CD4-positive, alpha-beta T cell (primary cell): ENCODE data around the gene KANK2. TPM values are rescaled to one million over a fixed set of nuclear protein-coding genes. Genes with fewer than 3 reads are reported as not detected.

Source experiments
- ATAC-seq: fragments of 200-7000 bp; cut with Tn5 transposase; one replicate; pipeline ENCODE4 v1.10.0; 2022; ENCODE audit warnings: mild to moderate bottlenecking; ENCODE audit not compliant: poor library complexity
- CTCF ChIA-PET: fragments of 350-600 bp; sonication (Branson Sonifier 250); formaldehyde crosslinking; loops from one replicate; lab custom pipeline; 2021; ENCODE audit warnings: antibody characterized with exemption, inconsistent platforms; lab: Charles Lee
- POLR2A ChIA-PET: fragments of 350-600 bp; sonication (Branson Sonifier 250); formaldehyde crosslinking; loops from one replicate; lab custom pipeline; 2021; ENCODE audit warnings: antibody characterized with exemption, inconsistent platforms; lab: Charles Lee
- DNase-seq, 14 experiments: peaks; one replicate each; pipeline ENCODE4 v3.0.0-alpha.2; 2013 to 2020; ENCODE audit warnings: mixed read lengths in 2 of 14
- H3K27ac ChIP-seq, 2 donors: one replicate each; pipeline versions ENCODE4 v1.5.1 to v1.7.0; 2013; ENCODE audit warnings: low read length in 2 of 2, low read depth in 1 of 2, mild to moderate bottlenecking in 1 of 2
- H3K27me3 ChIP-seq, 2 experiments: 1 replicate in 1 of 2; 2 replicates in 1 of 2; pipeline versions ENCODE4 v1.6.1 to v1.7.0; 2013; ENCODE audit warnings: low read length in 2 of 2, control low read depth in 1 of 2, mild to moderate bottlenecking in 1 of 2, moderate library complexity in 1 of 2; ENCODE audit not compliant: insufficient read depth in 2 of 2, control insufficient read depth in 1 of 2
- H3K36me3 ChIP-seq: one replicate; pipeline ENCODE4 v1.6.1; 2013; ENCODE audit warnings: low read length, control low read depth; ENCODE audit not compliant: insufficient read depth
- H3K4me1 ChIP-seq: one replicate; pipeline ENCODE4 v1.6.1; 2013; ENCODE audit warnings: low read length, control low read depth; ENCODE audit not compliant: insufficient read depth
- H3K4me3 ChIP-seq: one replicate; pipeline ENCODE4 v1.5.1; 2013; ENCODE audit warnings: mild to moderate bottlenecking, low read length, moderate library complexity
- H3K9me3 ChIP-seq, 2 experiments: 1 replicate in 1 of 2; 2 replicates in 1 of 2; pipeline versions ENCODE4 v1.6.1 to v1.7.0; 2013; ENCODE audit warnings: low read length in 2 of 2, mild to moderate bottlenecking in 2 of 2, control low read depth in 1 of 2, moderate library complexity in 1 of 2; ENCODE audit not compliant: control insufficient read depth in 1 of 2, insufficient read depth in 1 of 2
- H3K27ac Mint-ChIP-seq: one replicate; pipeline ENCODE4 v1.8.0; 2020; ENCODE audit warnings: mixed read lengths
- H3K27me3 Mint-ChIP-seq: one replicate; pipeline ENCODE4 v1.8.0; 2021; ENCODE audit warnings: mixed read lengths
- H3K36me3 Mint-ChIP-seq: one replicate; pipeline ENCODE4 v1.8.0; 2021; ENCODE audit warnings: low read depth, mixed read lengths
- H3K4me1 Mint-ChIP-seq: one replicate; pipeline ENCODE4 v1.8.0; 2021; ENCODE audit warnings: low read depth, mixed read lengths
- H3K4me3 Mint-ChIP-seq: one replicate; pipeline ENCODE4 v1.8.0; 2020; ENCODE audit warnings: mild to moderate bottlenecking, mixed read lengths
- H3K9me3 Mint-ChIP-seq: one replicate; pipeline ENCODE4 v1.8.0; 2020; ENCODE audit warnings: mixed read lengths
- CTCF ChIP-seq: fragments of 200-600 bp; IDR thresholded peaks from one replicate; pipeline ENCODE4 v1.8.0; 2022; ENCODE audit warnings: antibody characterized with exemption, mild to moderate bottlenecking
- intact Hi-C, 2 experiments: fragments of 100-400 bp; cut with DNase I in 1 of 2; cut with micrococcal nuclease in 1 of 2; formaldehyde crosslinking; loops; one replicate each; pipeline versions ENCODE4 v1.15.1 to v1.9.0; 2023 to 2025; cut with DNase I, micrococcal nuclease
- polyA plus RNA-seq, 2 donors: library from polyadenylated mRNA; unstranded; fragments of 120-200 nt; gene quantifications; one replicate each; pipeline ENCODE4 v1.2.1, GENCODE V29; 2013
- total RNA-seq, 174 experiments: library from RNA in 2 of 174; stranded (reverse) in 2 of 174; gene quantifications; one replicate each; pipeline ENCODE4 v1.2.3 and lab custom pipeline; 2021 to 2026

KANK2 gene
- not detected for total RNA-seq
- polyA plus RNA-seq (2013, experiment 1 of 2): 0.32 TPM
- polyA plus RNA-seq (2013, experiment 2 of 2): 2.6 TPM
- 0 to 3.6 (median 0.43) reads per million in 172 experiments for total RNA-seq (lab: John Stamatoyannopoulos, UW)

- Mint-ChIP-seq H3K36me3 (no peaks in the 10 kb centered on the region), H3K4me3 (peak within 1 kb of the TSS; percentile 68), H3K4me1 (peaks cover 8% of the 10 kb centered on the region), H3K27ac (no peak within 1 kb of the TSS), H3K9me3 (no peaks in the 10 kb centered on the region), H3K27me3 (peaks cover 16% of the 10 kb centered on the region)
- TF ChIP-seq CTCF: no peak
- no peaks in the 10 kb centered on the region for H3K36me3 ChIP-seq
- CTCF ChIA-PET: no interaction called here
- H3K27ac ChIP-seq: no peak within 1 kb of the TSS
- ATAC-seq (peak; percentile 89), DNase-seq (peak; percentile 34 to 86 (median 66))
- intact Hi-C loops: loop anchor here in 1 of 2 experiments (5.0 kb wide), 1 partner anchor 40 kb away; the partner anchor contains the start of gene SPC24
- H3K4me3 ChIP-seq: peak within 1 kb of the TSS; percentile 48
- H3K27me3 ChIP-seq: peaks cover 11% of the 10 kb centered on the region in 2 experiments
- POLR2A ChIA-PET: no interaction called here
- peaks cover 0 to 3% of the 10 kb centered on the region in 2 experiments for H3K9me3 ChIP-seq
- H3K4me1 ChIP-seq: peaks cover 22% of the 10 kb centered on the region
These were observed at the start of gene KANK2 for GRCh38 chr19:11197291-11198174. Gene KANK2, minus strand, starts transcription at chr19:11197545. Its CDS starts 3,034 bp downstream, at chr19:11194511.

GRCh38 chr19:11246941-11247340 is 49.6 kb upstream of the KANK2 start:
- peaks cover 0 to 9% of the 10 kb centered on the region in 2 experiments for H3K9me3 ChIP-seq
- Mint-ChIP-seq H3K36me3 (no peaks in the 10 kb centered on the region), H3K27me3 (peaks cover 34% of the 10 kb centered on the region), H3K27ac (no peak overlapping the region), H3K9me3 (no peaks in the 10 kb centered on the region), H3K4me1 (peaks cover 5% of the 10 kb centered on the region), H3K4me3 (no peak overlapping the region)
- H3K27ac ChIP-seq: no peak overlapping the region
- no peaks in the 10 kb centered on the region for H3K36me3 ChIP-seq
- H3K4me1 ChIP-seq: peaks cover 9% of the 10 kb centered on the region
- H3K4me3 ChIP-seq: no peak overlapping the region
- intact Hi-C loops: no loop called here
- ChIA-PET CTCF (no interaction called here), POLR2A (no interaction called here)
- ATAC-seq (no peak), DNase-seq (no peak)
- TF ChIP-seq CTCF: no peak
- H3K27me3 ChIP-seq: peaks cover 3 to 9% of the 10 kb centered on the region in 2 experiments

GRCh38 chr19:11244846-11245589 is 47.7 kb upstream of the KANK2 start:
- no peak overlapping the region for H3K4me3 ChIP-seq
- H3K27me3 ChIP-seq: peaks cover 5 to 15% of the 10 kb centered on the region in 2 experiments
- no peak overlapping the region for H3K27ac ChIP-seq
- no peak overlapping the region for H3K27ac Mint-ChIP-seq
- no peaks in the 10 kb centered on the region for H3K36me3 ChIP-seq
- no peaks in the 10 kb centered on the region for H3K36me3 Mint-ChIP-seq
- H3K4me1 Mint-ChIP-seq: peaks cover 5% of the 10 kb centered on the region
- ATAC-seq (no peak), DNase-seq (no peak)
- H3K9me3 ChIP-seq: peaks cover 0 to 19% of the 10 kb centered on the region in 2 experiments
- ChIA-PET CTCF (no interaction called here), POLR2A (no interaction called here)
- peaks cover 44% of the 10 kb centered on the region for H3K27me3 Mint-ChIP-seq
- H3K4me1 ChIP-seq: peaks cover 9% of the 10 kb centered on the region
- no peaks in the 10 kb centered on the region for H3K9me3 Mint-ChIP-seq
- no peak for TF ChIP-seq CTCF
- intact Hi-C loops: loop anchor here in 1 of 2 experiments (5.0 kb wide), 2 partner anchors 237 to 342 kb away; partner anchors contain the start of gene ELAVL3
- H3K4me3 Mint-ChIP-seq: no peak overlapping the region
